GM21367 (cell line): Measurements from ENCODE around the gene SLC4A11.
"Not testable (repeated sequence)": the region's sequence is repeated elsewhere in the genome, so short reads cannot be mapped to it uniquely, and the experiment has no call there.

Source experiments
- ATAC-seq: cut with Tn5 transposase; IDR thresholded peaks from one replicate; pipeline ENCODE4 v1.9.1; 2021; ENCODE audit not compliant: unreplicated experiment

The SLC4A11 gene

GRCh38 chr20:3204124-3204794 is 34.7 kb downstream of the SLC4A11 start, which contains the start of gene DDRGK1:
Gene DDRGK1 (minus strand): TSS chr20:3204682. CDS start chr20:3204627, 55 bp downstream.
- peak; percentile 73 for ATAC-seq

- ATAC-seq, result no peak
Observed at GRCh38 chr20:3203315-3204123, 35.5 kb downstream of the SLC4A11 start.

- no peak for ATAC-seq
Observed at GRCh38 chr20:3202965-3203314, 36.0 kb downstream of the SLC4A11 start.

GRCh38 chr20:3199976-3200755 is 38.8 kb downstream of the SLC4A11 start:
- no peak for ATAC-seq

GRCh38 chr20:3199206-3199605 is 39.8 kb downstream of the SLC4A11 start:
- no peak for ATAC-seq

GRCh38 chr20:3195590-3196237 is 43.3 kb downstream of the SLC4A11 start:
- no peak for ATAC-seq

GRCh38 chr20:3194617-3195280 is 44.2 kb downstream of the SLC4A11 start:
- ATAC-seq, result no peak

GRCh38 chr20:3193806-3194616 is 45.0 kb downstream of the SLC4A11 start:
- no peak for ATAC-seq

- ATAC-seq, result no peak
Observed at GRCh38 chr20:3192226-3193015, 46.6 kb downstream of the SLC4A11 start.

GRCh38 chr20:3190681-3191111 is 48.3 kb downstream of the SLC4A11 start:
- no peak for ATAC-seq

- ATAC-seq, result no peak
Observed at GRCh38 chr20:3189561-3190131, 49.3 kb downstream of the SLC4A11 start.

- ATAC-seq, result no peak
Observed at GRCh38 chr20:3188823-3189413, 50.1 kb downstream of the SLC4A11 start.

- not testable (repeated sequence) for ATAC-seq
Observed at GRCh38 chr20:3187861-3188260, 51.1 kb downstream of the SLC4A11 start.

- ATAC-seq, result no peak
Observed at GRCh38 chr20:3183896-3184612, 54.9 kb downstream of the SLC4A11 start.

- ATAC-seq, result not testable (repeated sequence)
Observed at GRCh38 chr20:3182429-3182828, 56.6 kb downstream of the SLC4A11 start.

- no peak for ATAC-seq
Observed at GRCh38 chr20:3181270-3181669, 57.7 kb downstream of the SLC4A11 start.

- no peak for ATAC-seq
Observed at GRCh38 chr20:3180319-3180718, 58.7 kb downstream of the SLC4A11 start.
